Measurements from ENCODE around the gene PACRG. TPM values are rescaled to one million over a fixed set of nuclear protein-coding genes. Genes with fewer than 3 reads are reported as not detected.

PACRG gene
- total and polyA plus RNA-seq, 2 of the 8 experiments (the other 6 are each of a cell fraction or from before 2014, with no cell fraction given), result 0.44 to 0.54 TPM

DNA sequence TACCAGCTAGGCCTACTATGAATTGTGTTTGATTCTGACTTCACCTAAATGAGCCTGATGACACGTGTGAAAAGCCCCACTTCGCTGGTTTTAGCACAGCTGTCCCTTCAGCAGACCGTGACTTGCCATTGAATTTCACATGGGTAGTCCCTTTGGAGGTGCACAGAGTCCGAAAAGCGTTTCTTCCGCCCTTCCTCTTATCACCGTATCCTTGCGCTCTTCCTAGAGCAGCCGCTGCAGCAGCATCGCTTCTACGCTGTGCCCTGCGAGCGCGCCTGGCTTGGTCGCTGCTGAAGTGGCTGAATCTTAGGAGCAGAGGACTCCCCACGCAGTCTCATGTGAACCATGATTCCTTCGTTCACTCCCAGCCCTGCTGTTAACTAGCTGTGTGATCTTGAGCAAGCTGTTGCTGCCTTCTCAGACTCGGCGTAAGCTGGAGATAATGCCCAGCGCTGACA is 127.0 kb downstream of the PACRG start (continued):
- TF ChIP-seq RXRA (IDR thresholded peaks at IDR 0.05; ENCODE audit: insufficient read depth, low read depth, low read length), result no peak
